NB4 (cell line): Measurements from ENCODE around the gene RBM47.

Experiments used
- POLR2A ChIP-seq: IDR thresholded peaks from 2 replicates; pipeline ENCODE4 v1.6.1; 2011; ENCODE audit warnings: mild to moderate bottlenecking; ENCODE audit not compliant: insufficient read length; ENCODE audit errors: extremely low read depth
- TF ChIP-seq, protein P1 (sequence below): IDR thresholded peaks from one replicate; pipeline ENCODE4 v1.5.1; 2012; ENCODE audit warnings: low read depth, low read length

DNA sequence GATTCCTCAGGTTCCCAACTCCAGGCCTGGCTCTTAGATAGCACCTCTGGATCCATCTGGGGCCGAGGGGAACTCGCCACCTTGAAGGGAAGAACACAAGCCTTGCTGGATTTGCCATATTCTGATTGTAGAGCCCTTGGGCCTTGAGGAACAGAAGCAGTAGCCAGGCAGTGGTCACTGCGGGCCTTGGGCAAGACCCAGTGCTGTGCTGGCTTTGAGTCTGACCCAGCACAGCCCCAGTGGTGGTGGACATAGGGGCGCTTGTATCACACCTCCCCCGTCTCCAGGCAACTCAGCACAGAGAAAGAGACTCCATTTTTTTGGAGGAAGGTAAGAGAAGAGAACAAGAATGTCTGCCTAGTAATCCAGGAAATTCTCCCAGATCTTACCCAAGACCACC is 249.0 kb downstream of the RBM47 start:
- no peak for TF ChIP-seq POLR2A
- TF ChIP-seq, protein P1, sequence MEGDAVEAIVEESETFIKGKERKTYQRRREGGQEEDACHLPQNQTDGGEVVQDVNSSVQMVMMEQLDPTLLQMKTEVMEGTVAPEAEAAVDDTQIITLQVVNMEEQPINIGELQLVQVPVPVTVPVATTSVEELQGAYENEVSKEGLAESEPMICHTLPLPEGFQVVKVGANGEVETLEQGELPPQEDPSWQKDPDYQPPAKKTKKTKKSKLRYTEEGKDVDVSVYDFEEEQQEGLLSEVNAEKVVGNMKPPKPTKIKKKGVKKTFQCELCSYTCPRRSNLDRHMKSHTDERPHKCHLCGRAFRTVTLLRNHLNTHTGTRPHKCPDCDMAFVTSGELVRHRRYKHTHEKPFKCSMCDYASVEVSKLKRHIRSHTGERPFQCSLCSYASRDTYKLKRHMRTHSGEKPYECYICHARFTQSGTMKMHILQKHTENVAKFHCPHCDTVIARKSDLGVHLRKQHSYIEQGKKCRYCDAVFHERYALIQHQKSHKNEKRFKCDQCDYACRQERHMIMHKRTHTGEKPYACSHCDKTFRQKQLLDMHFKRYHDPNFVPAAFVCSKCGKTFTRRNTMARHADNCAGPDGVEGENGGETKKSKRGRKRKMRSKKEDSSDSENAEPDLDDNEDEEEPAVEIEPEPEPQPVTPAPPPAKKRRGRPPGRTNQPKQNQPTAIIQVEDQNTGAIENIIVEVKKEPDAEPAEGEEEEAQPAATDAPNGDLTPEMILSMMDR: no peak
